RPMI7951 (cell line): ENCODE measurements around the gene PROM2. TPM values are rescaled to one million over a fixed set of nuclear protein-coding genes. Genes with fewer than 3 reads are reported as not detected.
A peak's percentile ranks its signal among the peaks of the same experiment; 100 is the strongest.

Experiments used
- DNase-seq: peaks from one replicate; pipeline ENCODE4 v3.0.0-alpha.2; 2012; ENCODE audit warnings: low read depth
- total RNA-seq: library from RNA; depleted of rRNA; stranded (reverse); fragments of >200 nt; shearing (Covaris generic); gene quantifications from 2 replicates; pipeline ENCODE4 v1.2.3, GENCODE V29; 2014

Gene PROM2
- total RNA-seq, 1 experiment from 2014 or later: 2.4 TPM

DNA sequence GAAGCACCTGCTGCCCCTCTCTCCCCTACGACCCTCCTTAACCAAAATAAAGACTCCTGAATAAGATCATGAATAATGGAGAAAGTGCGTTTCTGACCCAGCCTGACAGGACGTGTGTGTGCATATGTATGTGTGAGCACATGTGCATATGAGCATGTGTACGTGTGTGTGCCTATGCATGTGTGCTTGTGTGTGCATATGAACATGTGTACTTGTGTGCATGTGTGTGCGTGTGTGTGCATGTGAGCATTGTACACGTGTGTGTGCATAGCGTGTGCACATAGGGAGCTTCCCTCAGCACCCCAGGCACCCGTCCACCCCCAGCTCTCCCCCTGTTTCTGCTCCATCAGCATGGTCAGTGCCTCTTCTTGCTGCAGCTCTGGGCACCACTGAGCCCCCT is 33.6 kb downstream of the PROM2 start:
- no peak for DNase-seq

GRCh38 chr2:95308426-95308990 is 34.3 kb downstream of the PROM2 start:
- no peak for DNase-seq

DNA sequence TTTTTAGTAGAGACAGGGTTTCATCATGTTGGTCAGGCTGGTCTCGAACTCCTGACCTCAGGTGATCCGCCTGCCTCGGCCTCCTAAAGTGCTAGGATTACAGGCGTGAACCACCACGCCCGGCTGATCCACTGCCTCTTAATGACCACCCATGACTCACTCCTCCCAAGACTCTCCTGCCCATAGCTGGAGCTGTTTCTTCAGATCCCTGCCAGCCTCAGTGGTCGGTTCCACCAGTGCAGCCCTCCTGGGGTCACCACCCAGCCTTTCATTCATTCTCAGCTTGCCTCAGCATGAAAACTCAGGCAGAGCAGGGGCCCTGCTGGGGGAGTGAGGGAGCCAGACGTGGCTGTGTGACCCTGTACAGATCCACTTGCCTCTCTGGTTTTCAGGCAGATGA is 35.4 kb downstream of the PROM2 start:
- peak; percentile 33 for DNase-seq

DNA sequence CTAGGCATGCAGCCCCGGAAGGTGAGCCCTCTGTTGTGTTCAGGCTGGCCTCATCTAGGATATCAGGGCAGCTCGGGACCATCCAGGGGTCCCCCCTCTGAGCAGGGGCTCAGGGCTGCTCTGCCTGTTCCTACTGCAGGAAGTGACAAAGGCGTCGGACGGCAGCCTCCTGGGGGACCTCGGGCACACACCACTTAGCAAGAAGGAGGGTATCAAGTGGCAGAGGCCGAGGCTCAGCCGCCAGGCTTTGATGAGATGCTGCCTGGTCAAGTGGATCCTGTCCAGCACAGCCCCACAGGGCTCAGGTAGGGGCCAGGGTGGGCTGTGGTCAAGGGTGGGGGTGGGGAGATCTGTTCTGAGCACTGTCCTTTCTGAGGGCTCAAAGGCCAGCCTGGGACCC is 36.0 kb downstream of the PROM2 start:
- no peak for DNase-seq

DNA sequence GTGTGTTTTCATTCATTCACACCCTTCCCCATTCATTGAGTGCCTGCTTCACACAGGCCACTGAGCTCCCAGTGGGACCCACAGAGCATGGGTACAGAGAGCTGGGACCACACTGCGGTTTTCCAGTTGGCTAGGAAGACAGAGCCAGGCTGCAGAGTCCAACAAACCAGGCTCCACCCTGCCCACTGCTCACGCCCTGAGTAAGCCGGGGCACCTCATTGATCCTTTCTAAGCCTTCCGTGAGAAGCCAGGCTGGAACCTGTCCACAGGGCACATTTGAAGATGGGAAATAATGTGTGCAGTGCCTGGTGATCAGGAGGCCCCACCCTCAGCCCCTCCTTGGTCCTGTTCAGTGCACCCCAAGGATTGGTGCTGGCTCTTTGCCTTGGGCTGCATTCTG is 36.4 kb downstream of the PROM2 start:
- DNase-seq: no peak

DNA sequence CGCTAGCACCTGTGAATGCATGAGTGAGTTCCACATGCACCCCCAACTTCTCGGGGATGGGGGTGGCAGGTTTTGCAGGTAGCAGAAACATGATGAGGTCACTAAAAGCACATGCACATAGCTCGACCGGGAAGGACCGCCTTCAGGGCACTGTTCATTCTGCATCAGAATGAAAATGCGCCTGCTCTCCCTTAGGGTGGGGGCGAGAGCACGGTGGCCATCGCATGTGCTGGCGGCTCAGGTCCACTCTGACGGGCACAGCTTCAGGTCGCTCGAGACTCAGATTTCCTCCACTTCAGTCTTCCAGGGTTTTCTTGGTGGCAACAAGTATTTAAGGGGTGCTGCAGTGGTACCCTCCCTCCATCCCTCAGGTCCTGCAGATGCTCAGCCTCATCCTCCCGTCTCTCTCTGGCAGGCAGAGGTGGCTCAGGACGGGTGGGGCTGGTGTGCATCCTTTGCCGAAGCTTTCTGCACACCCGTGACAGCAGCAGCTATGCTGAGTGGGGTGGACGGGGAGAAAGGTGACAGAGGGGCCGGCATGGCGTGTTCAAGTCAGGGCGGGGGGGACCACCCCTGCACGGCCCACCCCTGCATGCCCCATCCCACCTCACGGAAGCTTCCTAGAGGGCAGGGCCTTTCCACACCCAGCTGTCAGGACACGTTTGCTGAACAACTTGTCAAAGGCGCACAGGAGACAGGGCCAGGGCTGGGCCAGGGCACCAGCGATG is 37.7 kb downstream of the PROM2 start:
- no peak for DNase-seq

DNA sequence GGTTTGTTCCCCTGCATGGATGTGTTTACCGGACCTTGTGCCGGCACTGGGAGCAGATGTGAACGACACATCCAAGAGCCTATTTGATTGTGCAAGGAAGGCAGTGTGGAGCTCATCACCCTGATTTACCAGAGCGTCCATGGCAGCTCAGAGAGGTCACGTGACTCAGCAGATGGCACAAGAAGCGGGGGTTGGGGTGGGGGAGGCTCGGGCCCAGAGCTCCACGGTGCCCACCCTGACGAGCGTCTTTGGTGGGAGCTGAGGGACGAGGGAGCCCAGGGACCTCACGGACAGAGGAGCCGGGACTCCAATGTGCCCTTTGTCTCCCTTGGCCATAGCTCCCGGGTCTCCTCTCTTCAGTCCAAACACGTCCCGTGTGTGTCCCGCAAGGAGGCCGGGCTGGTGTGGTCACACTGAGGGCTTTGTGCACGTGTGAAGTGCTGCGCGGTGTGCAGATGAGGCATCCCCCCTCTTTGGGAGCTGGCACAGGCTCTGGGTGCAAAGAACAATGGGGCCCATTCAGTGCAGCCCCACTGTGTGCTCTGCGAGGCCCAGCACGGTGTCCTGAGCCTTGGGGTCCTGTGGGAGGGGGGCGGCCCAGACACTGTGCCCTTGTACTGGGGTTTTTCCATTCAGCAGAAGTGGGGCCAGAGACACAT is 38.4 kb downstream of the PROM2 start:
- DNase-seq: no peak

DNA sequence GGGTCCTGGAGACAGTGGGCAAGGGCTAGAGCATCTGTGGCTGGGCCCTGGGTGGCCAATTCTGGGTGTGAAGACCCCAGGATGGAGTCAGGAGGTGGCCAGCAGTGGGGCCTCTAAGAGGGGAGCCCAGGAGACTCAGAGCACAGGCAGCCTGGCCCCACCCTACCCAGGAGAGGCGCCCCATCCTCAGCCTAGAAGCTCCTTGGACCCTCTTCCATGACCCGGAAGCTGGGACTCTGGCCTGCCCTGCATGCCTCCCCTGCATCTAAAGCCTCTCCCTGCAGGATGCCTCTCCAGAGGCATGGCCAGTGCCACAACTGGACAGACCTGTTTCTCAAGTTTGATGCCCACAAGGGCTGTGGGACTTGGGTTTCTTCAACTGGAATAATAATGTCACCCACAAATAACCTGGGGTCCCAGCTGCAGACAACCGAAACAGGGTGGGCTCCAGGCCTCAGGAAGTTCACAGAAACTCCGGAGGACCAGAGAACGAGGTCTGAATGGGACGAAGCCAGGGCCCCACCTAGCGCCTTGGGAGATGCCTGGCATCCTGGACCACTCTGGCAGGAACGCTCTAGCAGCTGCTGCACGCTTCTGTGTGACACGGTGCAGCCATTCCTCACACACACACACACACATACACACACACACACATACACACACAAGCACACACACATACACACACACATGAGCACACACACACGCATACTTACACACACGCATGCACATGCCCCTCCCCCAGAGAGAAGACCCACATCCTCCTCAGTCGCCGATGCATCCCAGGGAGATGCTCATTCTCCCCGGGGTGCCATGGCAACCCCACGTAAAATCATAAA is 39.3 kb downstream of the PROM2 start:
- DNase-seq: no peak

DNA sequence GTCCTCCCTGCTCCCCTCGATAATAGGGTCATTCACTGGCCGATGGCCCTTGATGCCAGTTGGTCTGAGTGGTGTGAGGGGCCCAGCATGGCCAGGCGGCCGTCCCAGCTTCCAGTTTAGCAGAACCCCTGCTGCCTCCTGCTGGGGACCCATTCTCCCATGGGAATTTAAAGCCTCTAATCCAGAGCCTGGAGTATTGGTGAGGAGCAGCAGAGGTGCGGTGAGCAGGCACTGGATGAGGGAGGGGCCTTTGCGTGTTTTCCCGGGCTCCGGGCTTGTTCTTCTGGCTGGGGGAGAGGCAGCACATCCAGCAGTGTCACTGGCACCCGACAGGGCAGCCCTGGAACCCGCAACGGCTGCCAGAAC is 40.3 kb downstream of the PROM2 start:
- no peak for DNase-seq

GRCh38 chr2:95314964-95315611 is 40.8 kb downstream of the PROM2 start:
- peak; percentile 83 for DNase-seq

GRCh38 chr2:95315801-95316411 is 41.7 kb downstream of the PROM2 start:
- DNase-seq: peak; percentile 98

DNA sequence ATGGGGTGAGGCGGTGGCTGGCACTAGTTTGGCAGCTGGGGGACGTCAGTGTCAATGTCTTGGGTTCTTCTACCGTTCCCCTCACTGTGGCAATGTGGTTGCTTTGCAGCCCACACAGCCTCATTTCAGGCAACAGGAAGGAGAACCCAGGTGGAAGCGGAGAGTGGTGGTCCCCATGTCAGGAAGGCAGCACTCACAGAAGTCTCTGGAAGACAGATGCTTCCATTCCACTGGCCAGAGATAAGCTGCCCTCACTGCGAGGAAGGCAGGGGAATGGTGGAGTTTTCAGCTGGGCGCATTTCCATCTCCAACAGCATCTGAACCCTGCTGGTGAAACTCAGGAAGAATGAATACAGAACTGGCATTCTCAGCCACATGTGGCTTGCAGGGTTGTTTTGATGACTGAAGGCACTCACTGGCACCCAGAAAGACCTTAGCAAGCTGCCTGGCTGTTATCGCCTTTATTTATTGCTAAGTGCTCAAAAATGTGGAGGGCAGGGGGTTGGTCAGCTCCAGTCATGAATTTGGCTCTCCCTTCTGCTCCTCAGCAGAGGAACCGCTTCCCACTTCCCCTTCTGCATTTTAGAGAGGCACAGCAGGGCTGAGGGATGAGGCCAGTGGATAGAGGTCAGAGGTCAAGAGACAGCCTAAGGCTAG is 42.3 kb downstream of the PROM2 start:
- peak; percentile 95 for DNase-seq

GRCh38 chr2:95317123-95317500 is 42.9 kb downstream of the PROM2 start:
- DNase-seq: no peak

GRCh38 chr2:95317665-95318425 is 43.6 kb downstream of the PROM2 start:
- no peak for DNase-seq

- DNase-seq: no peak
Measured at GRCh38 chr2:95318431-95319220, 44.4 kb downstream of the PROM2 start.

DNA sequence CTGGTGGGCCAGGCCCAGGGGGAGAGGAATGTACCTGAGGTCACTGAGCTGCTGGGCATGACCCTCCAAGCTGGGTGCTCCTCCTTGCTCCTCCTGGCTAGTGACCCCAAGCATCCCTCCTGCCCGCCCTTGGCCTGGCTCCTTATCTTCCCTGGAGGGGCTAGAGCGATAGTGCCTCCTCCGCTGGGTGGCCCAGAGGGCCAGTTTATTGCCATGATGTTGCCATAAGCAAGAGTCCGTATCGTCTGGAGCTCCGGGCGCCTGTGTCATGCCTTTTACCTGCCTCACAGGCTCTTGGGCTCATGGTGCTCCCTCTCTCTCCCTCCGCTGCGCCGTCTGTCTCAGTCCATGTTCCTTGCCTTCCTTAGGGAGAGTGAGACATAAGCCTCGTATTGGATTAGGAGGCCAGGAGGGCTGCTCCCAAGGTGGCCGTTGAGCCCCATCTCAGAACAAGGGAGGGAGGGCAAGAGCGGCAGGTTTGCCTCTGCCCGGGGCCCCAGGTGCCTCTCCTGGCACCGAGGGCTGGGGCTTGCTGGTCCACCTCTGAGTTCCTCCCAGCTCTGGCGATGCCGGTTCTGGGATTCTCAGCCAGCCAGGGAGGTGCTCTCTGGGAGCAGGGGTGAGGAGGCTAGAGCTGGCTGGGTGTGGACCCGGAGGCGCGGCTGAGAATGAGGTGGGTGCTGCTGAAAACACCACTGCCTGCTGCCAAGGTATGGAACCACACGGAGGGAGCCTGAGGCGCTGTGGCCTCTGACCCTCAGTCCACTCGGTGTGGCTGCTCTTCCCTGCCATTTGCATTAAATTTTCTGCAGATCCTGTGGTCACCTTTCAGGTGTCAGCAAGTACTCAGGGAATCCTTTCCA is 45.5 kb downstream of the PROM2 start:
- no peak for DNase-seq

DNA sequence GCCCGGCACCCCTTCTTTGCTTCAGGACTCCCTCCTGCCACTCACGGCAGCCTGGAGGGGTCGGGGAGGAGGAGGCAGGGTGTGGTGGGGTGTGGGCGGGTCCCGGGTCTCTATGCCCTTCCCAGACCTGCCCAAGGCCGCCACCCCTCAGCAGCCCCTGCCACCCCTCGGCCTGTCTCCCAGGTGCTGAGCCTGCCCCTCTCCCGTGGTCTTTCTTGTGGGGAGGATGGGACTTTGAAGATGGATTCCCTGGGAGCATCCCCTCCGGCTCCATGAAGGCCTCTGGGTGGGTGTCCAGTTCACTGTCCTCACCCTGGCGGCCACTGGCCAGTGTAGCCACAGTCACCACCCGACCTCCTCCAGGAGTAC is 46.1 kb downstream of the PROM2 start:
- DNase-seq: no peak

- no peak for DNase-seq
Measured at GRCh38 chr2:95320986-95321767, 46.9 kb downstream of the PROM2 start.
